HepG2 (cell line): ENCODE data around the gene ATRIP. TPM values are rescaled to one million over a fixed set of nuclear protein-coding genes. Genes with fewer than 3 reads are reported as not detected.

Experiments
- CHCHD3 ChIP-seq: sonication (generic); formaldehyde crosslinking; IDR thresholded peaks from 2 replicates; pipeline ENCODE4 v1.8.0; 2022; ENCODE audit warnings: mild to moderate bottlenecking, missing genetic modification reagents, moderate library complexity
- MYNN ChIP-seq: sonication (generic); formaldehyde crosslinking; IDR thresholded peaks from 2 replicates; pipeline ENCODE4 v1.4.0; 2020; ENCODE audit warnings: mild to moderate bottlenecking, low read depth, missing genetic modification reagents
- TMF1 ChIP-seq: sonication (generic); formaldehyde crosslinking; IDR thresholded peaks from 2 replicates; pipeline ENCODE4 v1.8.1; 2022; ENCODE audit warnings: low read depth, missing genetic modification reagents
- ZNF644 ChIP-seq: IDR thresholded peaks from 2 replicates; pipeline ENCODE4 v1.6.1; 2016; ENCODE audit warnings: low read depth
- ZNF773 ChIP-seq: sonication (generic); formaldehyde crosslinking; IDR thresholded peaks from 2 replicates; pipeline ENCODE4 v1.4.0; 2020; ENCODE audit warnings: missing genetic modification reagents, borderline replicate concordance
- ZNF878 ChIP-seq: sonication (generic); formaldehyde crosslinking; IDR thresholded peaks from 2 replicates; pipeline ENCODE4 v1.8.1; 2023; ENCODE audit warnings: mild to moderate bottlenecking, missing genetic modification reagents, moderate library complexity
- polyA plus RNA-seq, 8 experiments: library from polyadenylated mRNA; depleted of rRNA in 3 of 8; stranded (reverse) in 7 of 8; unstranded in 1 of 8; fragments of >200 nt; fragmentation: Illumina TruSeq in 4 of 8; extraction: Trizol in 4 of 8; gene quantifications; 2 replicates each; pipeline versions ENCODE4 v1.2.1 to v1.2.3, GENCODE V29; 2011 to 2016; ENCODE audit warnings: low read depth in 4 of 8, missing spikeins in 1 of 8, mixed read lengths in 1 of 8; ENCODE audit not compliant: insufficient read depth in 1 of 8
- total RNA-seq, 5 experiments: library from RNA; depleted of rRNA; stranded (reverse); fragments of >200 nt; fragmentation: Illumina TruSeq; extraction: Trizol; gene quantifications; 2 replicates each; pipeline ENCODE4 v1.2.3, GENCODE V29; 2016; ENCODE audit warnings: low read depth in 1 of 5
- TF ChIP-seq, protein P1 (sequence below): conservative IDR thresholded peaks from 2 replicates; pipeline ENCODE4 v1.6.1; 2018; ENCODE audit warnings: missing genetic modification reagents
- TF ChIP-seq, protein P2 (sequence below): sonication (generic); formaldehyde crosslinking; IDR thresholded peaks from 2 replicates; pipeline ENCODE4 v1.4.0; 2020; ENCODE audit warnings: missing genetic modification reagents
- TF ChIP-seq, protein P3 (sequence below): fragments of 450-650 bp; IDR thresholded peaks from 2 replicates; pipeline ENCODE4 v1.6.1; 2016
- TF ChIP-seq, protein P4 (sequence below): sonication (generic); formaldehyde crosslinking; IDR thresholded peaks from 2 replicates; pipeline ENCODE4 v1.4.0; 2020; ENCODE audit warnings: missing genetic modification reagents
- TF ChIP-seq, protein P5 (sequence below): sonication (generic); formaldehyde crosslinking; conservative IDR thresholded peaks from 2 replicates; pipeline ENCODE4 v1.4.0; 2020; ENCODE audit warnings: missing genetic modification reagents
- TF ChIP-seq, protein P6 (sequence below): sonication (generic); formaldehyde crosslinking; IDR thresholded peaks from one replicate; pipeline ENCODE4 v1.5.1; 2020; ENCODE audit warnings: mild to moderate bottlenecking, missing genetic modification reagents; ENCODE audit errors: not compliant biosample characterization
- TF ChIP-seq, protein P7 (sequence below): IDR thresholded peaks from 2 replicates; pipeline ENCODE4 v1.6.1; 2016; ENCODE audit warnings: missing genetic modification reagents, missing compliant biosample characterization

ATRIP gene
- total and polyA plus RNA-seq, 2 of the 13 experiments (the other 11 are each of a cell fraction or from before 2014, with no cell fraction given), result 5.1 to 12.5 TPM

DNA sequence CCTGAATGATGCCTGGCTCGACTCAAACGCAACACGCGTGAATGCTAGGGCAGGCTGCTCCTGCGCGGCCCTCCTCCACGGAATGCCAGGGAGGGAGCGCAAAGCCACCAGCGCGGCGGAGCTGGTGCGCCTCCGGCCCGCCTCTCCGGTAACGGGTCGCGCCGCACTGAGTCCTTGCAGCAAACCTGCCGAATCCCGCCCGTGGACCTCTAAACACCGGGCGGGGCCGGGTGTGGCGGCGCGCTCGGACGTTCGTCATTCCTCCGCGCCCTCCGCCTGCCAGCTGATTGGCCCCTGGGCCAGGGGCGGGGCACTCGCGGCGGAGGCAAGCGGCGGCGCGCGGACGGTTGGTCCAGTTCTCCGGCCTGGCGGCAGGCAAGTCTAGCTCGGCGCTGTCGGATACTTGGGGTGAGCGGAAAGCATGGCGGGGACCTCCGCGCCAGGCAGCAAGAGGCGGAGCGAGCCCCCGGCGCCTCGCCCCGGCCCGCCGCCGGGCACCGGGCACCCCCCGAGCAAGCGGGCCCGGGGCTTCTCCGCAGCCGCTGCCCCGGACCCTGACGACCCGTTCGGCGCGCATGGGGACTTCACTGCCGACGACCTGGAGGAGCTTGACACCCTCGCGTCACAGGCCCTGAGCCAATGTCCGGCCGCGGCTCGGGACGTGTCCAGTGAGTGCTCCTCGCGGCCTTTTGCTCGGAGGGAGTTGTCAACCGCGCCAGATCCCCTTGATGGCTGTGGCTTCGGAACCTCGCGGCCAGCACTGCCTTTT, at the start of gene ATRIP (continued):
- TF ChIP-seq, protein P1, sequence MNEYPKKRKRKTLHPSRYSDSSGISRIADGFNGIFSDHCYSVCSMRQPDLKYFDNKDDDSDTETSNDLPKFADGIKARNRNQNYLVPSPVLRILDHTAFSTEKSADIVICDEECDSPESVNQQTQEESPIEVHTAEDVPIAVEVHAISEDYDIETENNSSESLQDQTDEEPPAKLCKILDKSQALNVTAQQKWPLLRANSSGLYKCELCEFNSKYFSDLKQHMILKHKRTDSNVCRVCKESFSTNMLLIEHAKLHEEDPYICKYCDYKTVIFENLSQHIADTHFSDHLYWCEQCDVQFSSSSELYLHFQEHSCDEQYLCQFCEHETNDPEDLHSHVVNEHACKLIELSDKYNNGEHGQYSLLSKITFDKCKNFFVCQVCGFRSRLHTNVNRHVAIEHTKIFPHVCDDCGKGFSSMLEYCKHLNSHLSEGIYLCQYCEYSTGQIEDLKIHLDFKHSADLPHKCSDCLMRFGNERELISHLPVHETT, result peak; percentile 88
- TF ChIP-seq MYNN (CRISPR knock-in tag), result no peak; the same call in 1 of the 2 replicates
- no peak for TF ChIP-seq CHCHD3 (CRISPR knock-in tag)
- no peak for TF ChIP-seq TMF1 (CRISPR knock-in tag)
- TF ChIP-seq, protein P2, sequence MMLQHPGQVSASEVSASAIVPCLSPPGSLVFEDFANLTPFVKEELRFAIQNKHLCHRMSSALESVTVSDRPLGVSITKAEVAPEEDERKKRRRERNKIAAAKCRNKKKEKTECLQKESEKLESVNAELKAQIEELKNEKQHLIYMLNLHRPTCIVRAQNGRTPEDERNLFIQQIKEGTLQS (CRISPR knock-in tag), result no peak
- TF ChIP-seq, protein P3, sequence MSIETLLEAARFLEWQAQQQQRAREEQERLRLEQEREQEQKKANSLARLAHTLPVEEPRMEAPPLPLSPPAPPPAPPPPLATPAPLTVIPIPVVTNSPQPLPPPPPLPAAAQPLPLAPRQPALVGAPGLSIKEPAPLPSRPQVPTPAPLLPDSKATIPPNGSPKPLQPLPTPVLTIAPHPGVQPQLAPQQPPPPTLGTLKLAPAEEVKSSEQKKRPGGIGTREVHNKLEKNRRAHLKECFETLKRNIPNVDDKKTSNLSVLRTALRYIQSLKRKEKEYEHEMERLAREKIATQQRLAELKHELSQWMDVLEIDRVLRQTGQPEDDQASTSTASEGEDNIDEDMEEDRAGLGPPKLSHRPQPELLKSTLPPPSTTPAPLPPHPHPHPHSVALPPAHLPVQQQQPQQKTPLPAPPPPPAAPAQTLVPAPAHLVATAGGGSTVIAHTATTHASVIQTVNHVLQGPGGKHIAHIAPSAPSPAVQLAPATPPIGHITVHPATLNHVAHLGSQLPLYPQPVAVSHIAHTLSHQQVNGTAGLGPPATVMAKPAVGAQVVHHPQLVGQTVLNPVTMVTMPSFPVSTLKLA, result peak; percentile 36
- TF ChIP-seq, protein P4, sequence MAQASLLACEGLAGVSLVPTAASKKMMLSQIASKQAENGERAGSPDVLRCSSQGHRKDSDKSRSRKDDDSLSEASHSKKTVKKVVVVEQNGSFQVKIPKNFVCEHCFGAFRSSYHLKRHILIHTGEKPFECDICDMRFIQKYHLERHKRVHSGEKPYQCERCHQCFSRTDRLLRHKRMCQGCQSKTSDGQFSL (CRISPR knock-in tag), result no peak
- TF ChIP-seq, protein P5, sequence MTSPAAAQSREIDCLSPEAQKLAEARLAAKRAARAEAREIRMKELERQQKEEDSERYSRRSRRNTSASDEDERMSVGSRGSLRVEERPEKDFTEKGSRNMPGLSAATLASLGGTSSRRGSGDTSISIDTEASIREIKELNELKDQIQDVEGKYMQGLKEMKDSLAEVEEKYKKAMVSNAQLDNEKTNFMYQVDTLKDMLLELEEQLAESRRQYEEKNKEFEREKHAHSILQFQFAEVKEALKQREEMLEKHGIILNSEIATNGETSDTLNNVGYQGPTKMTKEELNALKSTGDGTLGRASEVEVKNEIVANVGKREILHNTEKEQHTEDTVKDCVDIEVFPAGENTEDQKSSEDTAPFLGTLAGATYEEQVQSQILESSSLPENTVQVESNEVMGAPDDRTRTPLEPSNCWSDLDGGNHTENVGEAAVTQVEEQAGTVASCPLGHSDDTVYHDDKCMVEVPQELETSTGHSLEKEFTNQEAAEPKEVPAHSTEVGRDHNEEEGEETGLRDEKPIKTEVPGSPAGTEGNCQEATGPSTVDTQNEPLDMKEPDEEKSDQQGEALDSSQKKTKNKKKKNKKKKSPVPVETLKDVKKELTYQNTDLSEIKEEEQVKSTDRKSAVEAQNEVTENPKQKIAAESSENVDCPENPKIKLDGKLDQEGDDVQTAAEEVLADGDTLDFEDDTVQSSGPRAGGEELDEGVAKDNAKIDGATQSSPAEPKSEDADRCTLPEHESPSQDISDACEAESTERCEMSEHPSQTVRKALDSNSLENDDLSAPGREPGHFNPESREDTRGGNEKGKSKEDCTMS (CRISPR knock-in tag), result no peak
- TF ChIP-seq ZNF773 (CRISPR knock-in tag), result peak; percentile 30; the same call in 1 of the 2 replicates
- TF ChIP-seq, protein P6, sequence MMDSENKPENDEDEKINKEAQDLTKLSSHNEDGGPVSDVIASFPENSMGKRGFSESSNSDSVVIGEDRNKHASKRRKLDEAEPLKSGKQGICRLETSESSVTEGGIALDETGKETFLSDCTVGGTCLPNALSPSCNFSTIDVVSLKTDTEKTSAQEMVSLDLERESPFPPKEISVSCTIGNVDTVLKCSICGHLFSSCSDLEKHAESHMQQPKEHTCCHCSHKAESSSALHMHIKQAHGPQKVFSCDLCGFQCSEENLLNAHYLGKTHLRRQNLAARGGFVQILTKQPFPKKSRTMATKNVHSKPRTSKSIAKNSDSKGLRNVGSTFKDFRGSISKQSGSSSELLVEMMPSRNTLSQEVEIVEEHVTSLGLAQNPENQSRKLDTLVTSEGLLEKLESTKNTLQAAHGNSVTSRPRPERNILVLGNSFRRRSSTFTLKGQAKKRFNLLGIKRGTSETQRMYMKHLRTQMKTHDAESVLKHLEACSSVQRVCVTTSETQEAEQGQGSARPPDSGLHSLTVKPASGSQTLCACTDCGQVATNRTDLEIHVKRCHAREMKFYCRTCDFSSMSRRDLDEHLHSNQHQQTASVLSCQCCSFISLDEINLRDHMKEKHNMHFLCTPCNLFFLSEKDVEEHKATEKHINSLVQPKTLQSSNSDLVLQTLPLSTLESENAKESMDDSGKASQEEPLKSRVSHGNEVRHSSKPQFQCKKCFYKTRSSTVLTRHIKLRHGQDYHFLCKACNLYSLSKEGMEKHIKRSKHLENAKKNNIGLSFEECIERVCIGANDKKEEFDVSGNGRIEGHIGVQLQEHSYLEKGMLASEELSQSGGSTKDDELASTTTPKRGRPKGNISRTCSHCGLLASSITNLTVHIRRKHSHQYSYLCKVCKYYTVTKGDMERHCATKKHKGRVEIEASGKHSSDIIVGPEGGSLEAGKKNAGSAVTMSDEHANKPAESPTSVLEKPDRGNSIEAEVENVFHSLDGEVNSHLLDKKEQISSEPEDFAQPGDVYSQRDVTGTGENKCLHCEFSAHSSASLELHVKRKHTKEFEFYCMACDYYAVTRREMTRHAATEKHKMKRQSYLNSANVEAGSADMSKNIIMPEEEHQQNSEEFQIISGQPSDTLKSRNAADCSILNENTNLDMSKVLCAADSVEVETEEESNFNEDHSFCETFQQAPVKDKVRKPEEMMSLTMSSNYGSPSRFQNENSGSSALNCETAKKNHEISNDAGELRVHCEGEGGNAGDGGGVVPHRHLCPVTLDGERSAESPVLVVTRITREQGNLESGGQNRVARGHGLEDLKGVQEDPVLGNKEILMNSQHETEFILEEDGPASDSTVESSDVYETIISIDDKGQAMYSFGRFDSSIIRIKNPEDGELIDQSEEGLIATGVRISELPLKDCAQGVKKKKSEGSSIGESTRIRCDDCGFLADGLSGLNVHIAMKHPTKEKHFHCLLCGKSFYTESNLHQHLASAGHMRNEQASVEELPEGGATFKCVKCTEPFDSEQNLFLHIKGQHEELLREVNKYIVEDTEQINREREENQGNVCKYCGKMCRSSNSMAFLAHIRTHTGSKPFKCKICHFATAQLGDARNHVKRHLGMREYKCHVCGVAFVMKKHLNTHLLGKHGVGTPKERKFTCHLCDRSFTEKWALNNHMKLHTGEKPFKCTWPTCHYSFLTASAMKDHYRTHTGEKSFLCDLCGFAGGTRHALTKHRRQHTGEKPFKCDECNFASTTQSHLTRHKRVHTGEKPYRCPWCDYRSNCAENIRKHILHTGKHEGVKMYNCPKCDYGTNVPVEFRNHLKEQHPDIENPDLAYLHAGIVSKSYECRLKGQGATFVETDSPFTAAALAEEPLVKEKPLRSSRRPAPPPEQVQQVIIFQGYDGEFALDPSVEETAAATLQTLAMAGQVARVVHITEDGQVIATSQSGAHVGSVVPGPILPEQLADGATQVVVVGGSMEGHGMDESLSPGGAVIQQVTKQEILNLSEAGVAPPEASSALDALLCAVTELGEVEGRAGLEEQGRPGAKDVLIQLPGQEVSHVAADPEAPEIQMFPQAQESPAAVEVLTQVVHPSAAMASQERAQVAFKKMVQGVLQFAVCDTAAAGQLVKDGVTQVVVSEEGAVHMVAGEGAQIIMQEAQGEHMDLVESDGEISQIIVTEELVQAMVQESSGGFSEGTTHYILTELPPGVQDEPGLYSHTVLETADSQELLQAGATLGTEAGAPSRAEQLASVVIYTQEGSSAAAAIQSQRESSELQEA (CRISPR knock-in tag), result no peak
- TF ChIP-seq ZNF644, result no peak
- TF ChIP-seq, protein P7, sequence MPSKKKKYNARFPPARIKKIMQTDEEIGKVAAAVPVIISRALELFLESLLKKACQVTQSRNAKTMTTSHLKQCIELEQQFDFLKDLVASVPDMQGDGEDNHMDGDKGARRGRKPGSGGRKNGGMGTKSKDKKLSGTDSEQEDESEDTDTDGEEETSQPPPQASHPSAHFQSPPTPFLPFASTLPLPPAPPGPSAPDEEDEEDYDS (CRISPR knock-in tag), result peak; percentile 82
- 0 out of 2 replicates have a peak, but pooled peaks have one; percentile 17 for TF ChIP-seq ZNF878 (CRISPR knock-in tag)
